K562 (cell line): ENCODE data around the gene LPCAT1. TPM values are rescaled to one million over a fixed set of nuclear protein-coding genes. Genes with fewer than 3 reads are reported as not detected.

ENCODE experiments used
- ATAC-seq: fragments of 200-7000 bp; cut with Tn5 transposase; 3 replicates; pipeline ENCODE4 v1.9.1; 2020; ENCODE audit warnings: moderate library complexity
- BruUV-seq: library from RNA; stranded (reverse); fragments of 400-500 nt; replicated peaks from 2 replicates; lab custom pipeline; 2021; lab: Mats Ljungman, UMichigan
- CTCF ChIA-PET: fragments of 300-600 bp; formaldehyde crosslinking; extraction: SDS; loops from one replicate; lab custom pipeline; 2021; ENCODE audit warnings: low intra/inter-chr PET ratio; lab: Yijun Ruan, JAX
- POLR2A ChIA-PET: fragments of 300-600, 350-650 bp; sonication (Branson Sonifier 250); formaldehyde crosslinking; extraction: SDS; loops from one replicate; lab custom pipeline; 2021; ENCODE audit warnings: antibody characterized with exemption, inconsistent platforms; lab: Yijun Ruan, JAX
- DNase-seq, 4 experiments: peaks; one replicate each; pipeline versions ENCODE4 v3.0.0 to v3.0.0-alpha.2; 2011 to 2018; ENCODE audit warnings: low spot score in 3 of 4, mixed read lengths in 3 of 4; ENCODE audit errors: extremely low read depth in 1 of 4
- FAIRE-seq: peaks from 2 replicates; lab custom pipeline; 2011; peaks lifted over from hg19 to GRCh38; lab: Jason Lieb, UNC
- H2AFZ ChIP-seq: 2 replicates; pipeline ENCODE4 v1.6.0; 2011; ENCODE audit warnings: low read depth, low read length, control low read depth, inconsistent platforms
- H3K27ac ChIP-seq: fragments of 200-600 bp; 3 replicates; pipeline ENCODE4 v1.8.0; 2011; ENCODE audit warnings: low read depth, mild to moderate bottlenecking, control low read depth, inconsistent platforms, low read length, moderate library complexity, mixed read lengths; ENCODE audit errors: extremely low read depth
- H3K27me3 ChIP-seq, 2 experiments: fragments of 300-600 bp in 1 of 2; 2 replicates in 1 of 2; 3 replicates in 1 of 2; pipeline versions ENCODE4 v1.6.0 to v1.8.0; 2011; ENCODE audit warnings: inconsistent platforms in 2 of 2, low read length in 2 of 2, mild to moderate bottlenecking in 1 of 2, mixed read lengths in 1 of 2, moderate library complexity in 1 of 2; ENCODE audit not compliant: control insufficient read depth in 2 of 2, insufficient read depth in 2 of 2
- H3K36me3 ChIP-seq: fragments of 300-600 bp; 3 replicates; pipeline ENCODE4 v1.8.0; 2011; ENCODE audit warnings: mild to moderate bottlenecking, low read length, inconsistent platforms; ENCODE audit not compliant: control insufficient read depth, insufficient read depth
- H3K4me1 ChIP-seq, 2 experiments: fragments of 200-600 bp in 1 of 2; replicated peaks in 1 of 2; 2 replicates in 1 of 2; 3 replicates in 1 of 2; pipeline versions ENCODE4 v1.5.1 to v1.8.0; 2011; ENCODE audit warnings: inconsistent platforms in 2 of 2, low read length in 2 of 2, mild to moderate bottlenecking in 1 of 2, mixed read lengths in 1 of 2, moderate library complexity in 1 of 2; ENCODE audit not compliant: control insufficient read depth in 2 of 2, insufficient read depth in 2 of 2
- H3K4me2 ChIP-seq: 2 replicates; pipeline ENCODE4 v1.6.1; 2011; ENCODE audit warnings: low read length, control low read depth, inconsistent platforms, mixed read lengths; ENCODE audit not compliant: insufficient read depth
- H3K4me3 ChIP-seq: fragments of 200-600 bp; sonication (generic), shearing (Covaris generic); 2 replicates; pipeline ENCODE4 v1.5.1; 2016; ENCODE audit warnings: control low read depth, inconsistent platforms
- H3K79me2 ChIP-seq: fragments of 200-600 bp; 3 replicates; pipeline ENCODE4 v1.8.0; 2011; ENCODE audit warnings: low read length, inconsistent platforms; ENCODE audit not compliant: control insufficient read depth, insufficient read depth
- H3K9ac ChIP-seq, 2 experiments: 2 replicates each; pipeline versions ENCODE4 v1.6.0 to v1.6.1; 2011; ENCODE audit warnings: low read depth in 2 of 2, low read length in 2 of 2, control low read depth in 1 of 2, inconsistent platforms in 1 of 2, mild to moderate bottlenecking in 1 of 2, mixed read lengths in 1 of 2; ENCODE audit not compliant: insufficient read depth in 1 of 2
- H3K9me1 ChIP-seq: one replicate; pipeline ENCODE4 v1.6.0; 2011; ENCODE audit warnings: inconsistent platforms, mild to moderate bottlenecking, low read length, moderate library complexity; ENCODE audit not compliant: control insufficient read depth, insufficient read depth
- H3K9me3 ChIP-seq: replicated peaks from 2 replicates; pipeline ENCODE4 v1.5.1; 2011; ENCODE audit warnings: low read depth, low read length, inconsistent platforms; ENCODE audit not compliant: control insufficient read depth, insufficient read depth
- H4K20me1 ChIP-seq: replicated peaks from 2 replicates; pipeline ENCODE4 v1.6.1; 2011; ENCODE audit warnings: low read length, inconsistent platforms, mixed read lengths; ENCODE audit not compliant: control insufficient read depth, insufficient read depth
- DIDO1 ChIP-seq: fragments of 450-650 bp; IDR thresholded peaks from 2 replicates; pipeline ENCODE4 v1.6.1; 2016; ENCODE audit warnings: low read depth, missing biosample characterization, missing genetic modification characterization
- E2F6 ChIP-seq, 2 experiments: IDR thresholded peaks; 2 replicates each; pipeline ENCODE4 v1.6.1; 2011; ENCODE audit warnings: borderline replicate concordance in 1 of 2, control low read depth in 1 of 2, low read depth in 1 of 2, low read length in 1 of 2, mild to moderate bottlenecking in 1 of 2, mixed read lengths in 1 of 2, moderate library complexity in 1 of 2; ENCODE audit not compliant: insufficient read depth in 1 of 2, insufficient read length in 1 of 2, poor library complexity in 1 of 2, severe bottlenecking in 1 of 2; ENCODE audit errors: extremely low read depth in 1 of 2
- FOS ChIP-seq: IDR thresholded peaks from 3 replicates; pipeline ENCODE4 v1.6.1; 2011; ENCODE audit not compliant: insufficient read length; ENCODE audit errors: extremely low read depth
- HOXB6 ChIP-seq: fragments of 250-450 bp; sonication (Bioruptor Pico); IDR thresholded peaks from 2 replicates; pipeline ENCODE4 v1.5.1; 2022; ENCODE audit warnings: mild to moderate bottlenecking, borderline replicate concordance
- JUN ChIP-seq, 2 experiments: sonication (generic) in 1 of 2; formaldehyde crosslinking in 1 of 2; IDR thresholded peaks; 2 replicates each; pipeline versions ENCODE4 v1.6.1 to v1.8.0; 2012 to 2022; ENCODE audit warnings: borderline replicate concordance in 2 of 2, mild to moderate bottlenecking in 2 of 2, improper control_type of control experiment in 1 of 2, low read depth in 1 of 2, low read length in 1 of 2, missing genetic modification reagents in 1 of 2
- LEF1 ChIP-seq: fragments of 450-650 bp; IDR thresholded peaks from 2 replicates; pipeline ENCODE4 v1.6.1; 2016; ENCODE audit warnings: mild to moderate bottlenecking
- MAFF ChIP-seq: IDR thresholded peaks from 2 replicates; pipeline ENCODE4 v1.6.1; 2012; ENCODE audit warnings: low read length, improper control_type of control experiment
- SIN3B ChIP-seq: fragments of 450-650 bp; IDR thresholded peaks from 2 replicates; pipeline ENCODE4 v1.6.1; 2017; ENCODE audit warnings: low read depth, mild to moderate bottlenecking, moderate library complexity
- SMARCA4 ChIP-seq: fragments of 450-650 bp; IDR thresholded peaks from 2 replicates; pipeline ENCODE4 v1.6.1; 2016
- TCF7L2 ChIP-seq: fragments of 150-350 bp; IDR thresholded peaks from 2 replicates; pipeline ENCODE4 v1.6.1; 2016; ENCODE audit warnings: low read depth, mild to moderate bottlenecking, low read length, moderate library complexity
- ZBTB17 ChIP-seq: fragments of 450-650 bp; formaldehyde crosslinking; IDR thresholded peaks from 2 replicates; pipeline ENCODE4 v1.4.0; 2020; ENCODE audit warnings: mild to moderate bottlenecking
- ZBTB43 ChIP-seq: sonication (generic); formaldehyde crosslinking; IDR thresholded peaks from 2 replicates; pipeline ENCODE4 v1.8.0; 2023; ENCODE audit warnings: mild to moderate bottlenecking, missing genetic modification reagents
- ZC3H4 ChIP-seq: sonication (generic); formaldehyde crosslinking; IDR thresholded peaks from 2 replicates; pipeline ENCODE4 v1.9.0; 2021; ENCODE audit warnings: missing genetic modification reagents, borderline replicate concordance
- ZKSCAN1 ChIP-seq: fragments of 150-350 bp; IDR thresholded peaks from 2 replicates; pipeline ENCODE4 v1.6.1; 2016; ENCODE audit warnings: low read depth, low read length
- ZNF184 ChIP-seq: sonication (generic); formaldehyde crosslinking; IDR thresholded peaks from 2 replicates; pipeline ENCODE4 v1.5.0; 2020; ENCODE audit warnings: missing genetic modification reagents
- ZNF76 ChIP-seq: fragments of 250-450 bp; sonication (Bioruptor Pico); IDR thresholded peaks from 2 replicates; pipeline ENCODE4 v1.4.0; 2020; ENCODE audit warnings: mild to moderate bottlenecking, moderate library complexity, borderline replicate concordance
- WGBS: fragments of 100-300 bp; shearing (Covaris generic); methylation state at CpG from one replicate; pipeline ENCODE4 v1.1.6; 2016; ENCODE audit warnings: low coverage, mixed read lengths; ENCODE audit not compliant: insufficient coverage; ENCODE audit errors: missing lambda C conversion rate; 5-methylcytosine and 5-hydroxymethylcytosine counted together
- in situ Hi-C: fragments of 300-500 bp; cut with MboI; formaldehyde crosslinking; loops from 4 replicates; pipeline ENCODE4 v1.15.0; 2018; ENCODE audit warnings: inconsistent platforms, mixed read lengths
- intact Hi-C: fragments of 100-400 bp; cut with micrococcal nuclease; formaldehyde crosslinking; loops from 2 replicates; pipeline ENCODE4 v1.14.2; 2022
- polyA plus RNA-seq, 8 experiments: library from polyadenylated mRNA; depleted of rRNA in 4 of 8; stranded (reverse) in 5 of 8; unstranded in 3 of 8; fragments of >200 nt; fragmentation: Nextera tagmentation in 2 of 8; fragmentation: Illumina TruSeq in 1 of 8; extraction: Ambion mirVana in 2 of 8; extraction: Trizol in 1 of 8; gene quantifications; 2 replicates each; pipeline versions ENCODE4 v1.2.1 to v1.2.3, GENCODE V29; 2011 to 2014; ENCODE audit warnings: inconsistent platforms in 1 of 8, missing spikeins in 1 of 8
- total RNA-seq, 7 experiments: library from RNA; depleted of rRNA in 6 of 7; stranded (reverse); fragments of >200 nt in 6 of 7; fragmentation: Illumina TruSeq in 2 of 7; extraction: Trizol in 2 of 7; gene quantifications; 2 replicates each; pipeline versions ENCODE4 v1.2.1 to v1.2.3, GENCODE V29; 2011 to 2021; ENCODE audit warnings: low replicate concordance in 1 of 7

LPCAT1 gene
- total and polyA plus RNA-seq, 9 of the 15 experiments (the other 6 are each of a cell fraction or from before 2014, with no cell fraction given) = 0.14 to 18.4 (median 13.9) TPM

GRCh38 chr5:1476181-1476966 lies 47.4 kb downstream of the LPCAT1 start:
- Histone ChIP-seq H3K36me3 (peaks cover 7% of the 10 kb centered on the region; the same call in 2 of the 3 replicates), H3K9me3 (no peaks in the 10 kb centered on the region), H4K20me1 (peaks cover 16% of the 10 kb centered on the region; the same call in 1 of the 2 replicates)
- CTCF ChIA-PET = no interaction called here
- no peak for DNase-seq
- WGBS = 66% methylated on average over 22 of the region's 28 CpGs
- intact Hi-C loops = no loop called here
- TF ChIP-seq MAFF (no peak), ZBTB17 (CRISPR knock-in tag) (no peak), ZNF76 (no peak), HOXB6 (CRISPR knock-in tag) (no peak), FOS (no peak), ZBTB43 (CRISPR knock-in tag) (no peak), E2F6 (IDR thresholded peaks at IDR 0.05; ENCODE audit: borderline replicate concordance in 1 of 2, extremely low read depth in 1 of 2, insufficient read depth in 1 of 2, insufficient read length in 1 of 2, low read depth in 1 of 2, low read length in 1 of 2, poor library complexity in 1 of 2, severe bottlenecking in 1 of 2) (no peak), ZNF184 (CRISPR knock-in tag) (no peak), DIDO1 (tag) (no peak), SMARCA4 (no peak), ZKSCAN1 (no peak), JUN (IDR thresholded peaks at IDR 0.05; ENCODE audit: borderline replicate concordance, low read depth, low read length) (no peak), JUN (CRISPR knock-in tag; IDR thresholded peaks at IDR 0.05; ENCODE audit: borderline replicate concordance) (no peak), LEF1 (no peak), SIN3B (no peak), TCF7L2 (no peak), ZC3H4 (CRISPR knock-in tag) (no peak)
- TF ChIP-seq, all 486 proteins: peak for 0
- Histone ChIP-seq H3K4me3 (no peak overlapping the region), H3K79me2 (no peaks in the 10 kb centered on the region), H3K9me1 (peaks cover 2% of the 10 kb centered on the region), H3K27ac (no peak overlapping the region), H3K4me2 (no peak overlapping the region), H3K4me1 (peaks cover 0 to 19% of the 10 kb centered on the region in 2 experiments; a peak in 1 of 5 replicates), H3K9ac (no peak overlapping the region), H3K27me3 (no peaks in the 10 kb centered on the region), H2AFZ (no peak overlapping the region)
- in situ Hi-C loops = no loop called here
- POLR2A ChIA-PET = interaction anchor here (0.7 kb wide), 1 partner anchor 161 kb away, joined by 3 read pairs; no protein-coding TSS in a partner anchor
- ATAC-seq = no peak
- BruUV-seq = no TSS peak
- FAIRE-seq = no peak
